ENCODE measurements around the gene DISC1.

DISC1 gene

GRCh38 chr1:231986631-231987336 is 360.2 kb downstream of the DISC1 start:
- DNase-seq (ENCODE audit: low read depth), result no peak
- H3K4me3 ChIP-seq (ENCODE audit: low read length), result no peak overlapping the region
- TF ChIP-seq CTCF (conservative IDR thresholded peaks at IDR 0.05; ENCODE audit: low read depth, low read length), result no peak

- no peak overlapping the region for H3K4me3 ChIP-seq (ENCODE audit: low read length)
- DNase-seq (ENCODE audit: low read depth), result no peak
- TF ChIP-seq CTCF (conservative IDR thresholded peaks at IDR 0.05; ENCODE audit: low read depth, low read length), result no peak
Measured at GRCh38 chr1:231990388-231990787, 363.8 kb downstream of the DISC1 start.

DNA sequence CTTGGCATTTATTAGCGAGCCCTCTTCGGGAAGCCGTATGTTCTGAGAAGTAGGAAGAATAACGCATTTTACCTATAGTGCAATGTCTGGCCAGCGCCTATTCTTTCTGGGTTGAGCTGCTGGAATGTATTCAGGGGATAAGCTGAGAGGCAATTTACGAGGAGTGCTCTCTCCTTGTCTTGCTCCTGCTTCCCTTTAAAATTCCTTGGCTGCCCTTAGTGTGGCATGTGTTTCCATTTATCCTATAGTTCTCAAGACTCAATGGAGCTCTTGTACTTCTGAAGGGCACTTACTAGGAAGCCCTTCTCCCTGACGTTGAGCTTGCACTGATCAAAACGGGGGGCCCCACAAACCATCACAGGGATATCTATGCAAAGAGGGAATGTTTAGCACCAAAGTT is 364.6 kb downstream of the DISC1 start:
- no peak overlapping the region for H3K4me3 ChIP-seq (ENCODE audit: low read length)
- DNase-seq (ENCODE audit: low read depth), result no peak
- no peak for TF ChIP-seq CTCF (conservative IDR thresholded peaks at IDR 0.05; ENCODE audit: low read depth, low read length)

GRCh38 chr1:231993968-231994455 is 367.4 kb downstream of the DISC1 start:
- no peak overlapping the region for H3K4me3 ChIP-seq (ENCODE audit: low read length)
- no peak for DNase-seq (ENCODE audit: low read depth)
- no peak for TF ChIP-seq CTCF (conservative IDR thresholded peaks at IDR 0.05; ENCODE audit: low read depth, low read length)

- DNase-seq (ENCODE audit: low read depth), result no peak
- no peak overlapping the region for H3K4me3 ChIP-seq (ENCODE audit: low read length)
- TF ChIP-seq CTCF (conservative IDR thresholded peaks at IDR 0.05; ENCODE audit: low read depth, low read length), result no peak
Measured at GRCh38 chr1:231998791-231999190, 372.2 kb downstream of the DISC1 start.

GRCh38 chr1:232005300-232005699 is 378.7 kb downstream of the DISC1 start:
- no peak overlapping the region for H3K4me3 ChIP-seq (ENCODE audit: low read length)
- TF ChIP-seq CTCF (conservative IDR thresholded peaks at IDR 0.05; ENCODE audit: low read depth, low read length), result no peak
- DNase-seq (ENCODE audit: low read depth), result no peak

- TF ChIP-seq CTCF (conservative IDR thresholded peaks at IDR 0.05; ENCODE audit: low read depth, low read length), result no peak
- no peak overlapping the region for H3K4me3 ChIP-seq (ENCODE audit: low read length)
- no peak for DNase-seq (ENCODE audit: low read depth)
Measured at GRCh38 chr1:232009741-232010140, 383.2 kb downstream of the DISC1 start.

All from retinal pigment epithelial cell (primary cell).